Measurements from ENCODE around the gene KLHL30. TPM values are rescaled to one million over a fixed set of nuclear protein-coding genes. Genes with fewer than 3 reads are reported as not detected.

Gene KLHL30
- polyA plus RNA-seq, 1 donor (not counting 4 experiments of a cell fraction or from before 2014, with no cell fraction given), result not detected

DNA sequence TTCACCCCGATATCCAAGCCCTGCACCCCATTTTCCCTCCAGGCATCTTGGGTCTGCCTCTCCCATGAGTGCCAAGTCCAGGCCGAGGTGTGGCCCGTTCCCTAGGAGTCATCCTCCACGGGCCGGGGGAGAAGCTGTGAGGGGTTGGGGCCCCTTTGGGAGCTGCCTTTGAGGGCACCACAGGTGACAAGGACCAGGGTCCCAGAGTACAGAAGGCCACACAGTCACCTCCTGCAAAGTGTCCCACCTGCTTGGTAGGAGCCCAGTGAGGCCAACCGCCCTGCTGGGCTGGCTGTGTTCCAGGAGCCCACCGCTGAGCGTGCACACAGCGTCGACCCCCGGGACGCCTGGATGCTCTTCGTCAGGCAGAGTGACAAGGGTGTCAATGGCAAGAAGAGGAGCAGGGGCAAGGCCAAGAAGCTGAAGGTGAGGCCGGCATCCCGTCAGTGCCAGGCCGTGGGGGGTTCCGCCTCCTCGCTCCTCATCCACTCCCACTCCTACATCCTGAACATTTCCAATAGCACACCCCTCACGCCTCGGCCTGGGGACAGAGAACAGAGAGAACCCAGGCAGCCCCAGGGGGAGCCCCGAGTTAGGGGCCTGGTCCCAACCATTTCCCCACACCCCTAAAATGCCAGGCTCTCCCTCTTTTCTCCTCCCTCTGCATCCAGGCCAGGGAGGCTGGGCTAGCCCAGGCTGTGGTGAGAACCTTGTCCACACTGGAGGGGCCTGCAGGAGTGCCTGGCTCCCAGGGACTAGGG is 23.0 kb downstream of the KLHL30 start:
- H2AFZ ChIP-seq (ENCODE audit: control insufficient read depth, low read length), result no peak overlapping the region
- no peak for FAIRE-seq

DNA sequence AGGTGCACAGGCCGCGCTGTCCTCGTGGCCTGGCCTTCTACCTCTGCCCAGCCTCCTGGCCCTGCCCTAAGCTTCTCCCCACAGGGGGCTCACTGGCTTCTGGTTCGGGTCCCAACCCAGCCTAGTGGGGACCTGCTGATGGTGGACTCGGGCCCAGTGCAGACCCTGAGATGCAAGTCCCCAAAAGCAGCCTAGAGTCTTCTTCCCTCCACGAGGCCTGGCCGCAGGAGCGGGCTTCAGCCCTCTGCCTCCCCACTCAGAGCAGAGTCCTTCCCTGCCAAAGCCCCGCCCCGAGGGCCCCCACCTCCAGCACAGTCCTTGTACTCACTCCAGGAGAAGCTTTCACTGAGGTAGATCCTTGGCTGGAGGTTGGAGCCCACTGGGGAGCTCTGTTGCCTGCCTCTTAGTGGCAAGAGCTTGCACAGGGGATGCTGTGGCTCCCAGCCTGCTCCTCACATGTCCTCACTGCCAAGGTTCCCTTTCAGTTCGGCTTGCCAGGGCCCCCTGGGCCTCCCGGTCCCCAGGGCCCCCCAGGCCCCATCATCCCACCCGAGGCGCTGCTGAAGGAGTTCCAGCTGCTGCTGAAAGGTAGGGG is 23.9 kb downstream of the KLHL30 start:
- no peaks in the 10 kb centered on the region for H4K20me1 ChIP-seq (ENCODE audit: control insufficient read depth, extremely low read depth, insufficient read depth, low read length)
- TF ChIP-seq EZH2 (IDR thresholded peaks at IDR 0.05; ENCODE audit: low read length), result no peak
- TF ChIP-seq, protein P1, sequence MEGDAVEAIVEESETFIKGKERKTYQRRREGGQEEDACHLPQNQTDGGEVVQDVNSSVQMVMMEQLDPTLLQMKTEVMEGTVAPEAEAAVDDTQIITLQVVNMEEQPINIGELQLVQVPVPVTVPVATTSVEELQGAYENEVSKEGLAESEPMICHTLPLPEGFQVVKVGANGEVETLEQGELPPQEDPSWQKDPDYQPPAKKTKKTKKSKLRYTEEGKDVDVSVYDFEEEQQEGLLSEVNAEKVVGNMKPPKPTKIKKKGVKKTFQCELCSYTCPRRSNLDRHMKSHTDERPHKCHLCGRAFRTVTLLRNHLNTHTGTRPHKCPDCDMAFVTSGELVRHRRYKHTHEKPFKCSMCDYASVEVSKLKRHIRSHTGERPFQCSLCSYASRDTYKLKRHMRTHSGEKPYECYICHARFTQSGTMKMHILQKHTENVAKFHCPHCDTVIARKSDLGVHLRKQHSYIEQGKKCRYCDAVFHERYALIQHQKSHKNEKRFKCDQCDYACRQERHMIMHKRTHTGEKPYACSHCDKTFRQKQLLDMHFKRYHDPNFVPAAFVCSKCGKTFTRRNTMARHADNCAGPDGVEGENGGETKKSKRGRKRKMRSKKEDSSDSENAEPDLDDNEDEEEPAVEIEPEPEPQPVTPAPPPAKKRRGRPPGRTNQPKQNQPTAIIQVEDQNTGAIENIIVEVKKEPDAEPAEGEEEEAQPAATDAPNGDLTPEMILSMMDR (optimal IDR thresholded peaks at IDR 0.05 in 1 of 3, IDR thresholded peaks at IDR 0.05 in 1 of 3, conservative IDR thresholded peaks at IDR 0.05 in 1 of 3; ENCODE audit: extremely low read depth in 1 of 3, insufficient read depth in 2 of 3, low read length in 3 of 3), result no peak
- H3K27me3 ChIP-seq (ENCODE audit: control insufficient read depth, extremely low read depth, insufficient read depth, low read length), result peaks cover 19% of the 10 kb centered on the region
- no peak overlapping the region for H3K27ac ChIP-seq (ENCODE audit: control insufficient read depth, insufficient read depth, low read length)
- H3K4me1 ChIP-seq (ENCODE audit: control insufficient read depth, extremely low read depth, insufficient read depth, low read length), result no peaks in the 10 kb centered on the region
- DNase-seq (ENCODE audit: low read depth, low spot score), result no peak
- no peak overlapping the region for H3K4me3 ChIP-seq (ENCODE audit: control insufficient read depth in 2 of 3, extremely low read depth in 1 of 3, insufficient read depth in 2 of 3, low read depth in 1 of 3, low read length in 3 of 3)
- no peak overlapping the region for H3K4me2 ChIP-seq (ENCODE audit: control insufficient read depth, extremely low read depth, insufficient read depth, low read depth, low read length)
- FAIRE-seq, result no peak
- dilution Hi-C loops (cut with MboI; ENCODE audit: extremely low pct_ligation_motif_present, low sequenced_read_pairs), result no loop called here
- no peaks in the 10 kb centered on the region for H3K79me2 ChIP-seq (ENCODE audit: control insufficient read depth, insufficient read depth, low read length)
- H2AFZ ChIP-seq (ENCODE audit: control insufficient read depth, low read length), result no peak overlapping the region
- H3K9me1 ChIP-seq (ENCODE audit: control insufficient read depth, extremely low read depth, insufficient read depth, low read length), result no peaks in the 10 kb centered on the region
- peaks cover 0 to 5% of the 10 kb centered on the region in 2 experiments for H3K36me3 ChIP-seq (ENCODE audit: control insufficient read depth in 2 of 2, extremely low read depth in 1 of 2, insufficient read depth in 2 of 2, low read length in 2 of 2)
- H3K9ac ChIP-seq (ENCODE audit: control insufficient read depth, extremely low read depth, insufficient read depth, low read length), result no peak overlapping the region
- H3K9me3 ChIP-seq (ENCODE audit: control insufficient read depth, low read depth, low read length), result no peaks in the 10 kb centered on the region

More for the DNA sequence above, 23.0 kb downstream of the KLHL30 start:
- no peak overlapping the region for H3K9ac ChIP-seq (ENCODE audit: control insufficient read depth, extremely low read depth, insufficient read depth, low read length)
- H3K27ac ChIP-seq (ENCODE audit: control insufficient read depth, insufficient read depth, low read length), result no peak overlapping the region
- H3K4me3 ChIP-seq (ENCODE audit: control insufficient read depth in 2 of 3, extremely low read depth in 1 of 3, insufficient read depth in 2 of 3, low read depth in 1 of 3, low read length in 3 of 3), result no peak overlapping the region
- no peak overlapping the region for H3K4me2 ChIP-seq (ENCODE audit: control insufficient read depth, extremely low read depth, insufficient read depth, low read depth, low read length)
- H3K9me3 ChIP-seq (ENCODE audit: control insufficient read depth, low read depth, low read length), result no peaks in the 10 kb centered on the region
- H3K79me2 ChIP-seq (ENCODE audit: control insufficient read depth, insufficient read depth, low read length), result no peaks in the 10 kb centered on the region
- H4K20me1 ChIP-seq (ENCODE audit: control insufficient read depth, extremely low read depth, insufficient read depth, low read length), result no peaks in the 10 kb centered on the region
- dilution Hi-C loops (cut with MboI; ENCODE audit: extremely low pct_ligation_motif_present, low sequenced_read_pairs), result no loop called here
- H3K9me1 ChIP-seq (ENCODE audit: control insufficient read depth, extremely low read depth, insufficient read depth, low read length), result no peaks in the 10 kb centered on the region
- peaks cover 19% of the 10 kb centered on the region for H3K27me3 ChIP-seq (ENCODE audit: control insufficient read depth, extremely low read depth, insufficient read depth, low read length)
- no peaks in the 10 kb centered on the region for H3K4me1 ChIP-seq (ENCODE audit: control insufficient read depth, extremely low read depth, insufficient read depth, low read length)
- H3K36me3 ChIP-seq (ENCODE audit: control insufficient read depth in 2 of 2, extremely low read depth in 1 of 2, insufficient read depth in 2 of 2, low read length in 2 of 2), result no peaks in the 10 kb centered on the region
- TF ChIP-seq, protein P1 (optimal IDR thresholded peaks at IDR 0.05 in 1 of 3, IDR thresholded peaks at IDR 0.05 in 1 of 3, conservative IDR thresholded peaks at IDR 0.05 in 1 of 3; ENCODE audit: extremely low read depth in 1 of 3, insufficient read depth in 2 of 3, low read length in 3 of 3), result no peak
- no peak for TF ChIP-seq EZH2 (IDR thresholded peaks at IDR 0.05; ENCODE audit: low read length)
- DNase-seq (ENCODE audit: low read depth, low spot score), result no peak
